ENCODE data around the gene PARK7. TPM values are rescaled to one million over a fixed set of nuclear protein-coding genes. Genes with fewer than 3 reads are reported as not detected.
"Not testable (repeated sequence)": the region's sequence is repeated elsewhere in the genome, so short reads cannot be mapped to it uniquely, and the experiment has no call there.

PARK7 gene
- total and polyA plus RNA-seq, 2 experiments from 2014 or later: 199 to 603 TPM

DNA sequence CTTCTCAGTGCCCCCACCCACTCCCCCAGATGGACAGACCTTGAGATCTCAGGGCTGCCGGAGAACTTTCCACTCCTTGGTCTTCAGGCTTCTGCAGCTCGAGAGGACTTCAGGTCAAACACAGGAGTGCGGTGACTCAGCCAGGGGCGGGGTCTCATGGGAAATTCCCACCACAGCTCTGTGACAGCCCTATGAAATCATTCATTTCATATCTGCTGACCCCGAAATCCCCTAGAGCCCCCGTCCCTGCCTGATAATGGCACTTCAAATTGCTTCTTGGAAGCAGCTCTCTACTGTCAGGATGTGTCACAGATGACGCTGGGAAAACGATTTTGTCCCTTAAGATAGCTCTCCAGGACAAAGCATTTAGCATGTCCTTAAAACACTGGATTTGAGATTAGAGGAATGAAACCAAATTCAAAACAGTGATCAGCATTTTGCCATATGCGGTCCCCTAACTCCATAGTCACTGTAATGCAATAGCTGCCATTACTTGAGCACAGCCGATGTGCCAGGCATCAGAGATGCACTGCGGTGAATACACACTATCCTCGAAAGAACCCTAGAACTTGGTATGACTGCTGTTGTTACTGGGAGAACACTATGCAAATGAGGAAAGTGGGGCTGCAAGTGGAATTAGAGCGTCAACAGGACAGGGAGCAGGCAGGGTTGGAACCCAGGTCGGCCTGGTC lies 20.6 kb upstream of the PARK7 start, which contains the start of gene TNFRSF9:
TSS of gene TNFRSF9 (minus strand) at position 95 of the 692 bp plus-strand sequence. CDS start 845 bp downstream, outside the sequence.
- H3K4me1 ChIP-seq (ENCODE audit: low read depth): no peaks in the 10 kb centered on the region
- TF ChIP-seq, protein P1, sequence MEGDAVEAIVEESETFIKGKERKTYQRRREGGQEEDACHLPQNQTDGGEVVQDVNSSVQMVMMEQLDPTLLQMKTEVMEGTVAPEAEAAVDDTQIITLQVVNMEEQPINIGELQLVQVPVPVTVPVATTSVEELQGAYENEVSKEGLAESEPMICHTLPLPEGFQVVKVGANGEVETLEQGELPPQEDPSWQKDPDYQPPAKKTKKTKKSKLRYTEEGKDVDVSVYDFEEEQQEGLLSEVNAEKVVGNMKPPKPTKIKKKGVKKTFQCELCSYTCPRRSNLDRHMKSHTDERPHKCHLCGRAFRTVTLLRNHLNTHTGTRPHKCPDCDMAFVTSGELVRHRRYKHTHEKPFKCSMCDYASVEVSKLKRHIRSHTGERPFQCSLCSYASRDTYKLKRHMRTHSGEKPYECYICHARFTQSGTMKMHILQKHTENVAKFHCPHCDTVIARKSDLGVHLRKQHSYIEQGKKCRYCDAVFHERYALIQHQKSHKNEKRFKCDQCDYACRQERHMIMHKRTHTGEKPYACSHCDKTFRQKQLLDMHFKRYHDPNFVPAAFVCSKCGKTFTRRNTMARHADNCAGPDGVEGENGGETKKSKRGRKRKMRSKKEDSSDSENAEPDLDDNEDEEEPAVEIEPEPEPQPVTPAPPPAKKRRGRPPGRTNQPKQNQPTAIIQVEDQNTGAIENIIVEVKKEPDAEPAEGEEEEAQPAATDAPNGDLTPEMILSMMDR (IDR thresholded peaks at IDR 0.05; ENCODE audit: low read depth, low read length): no peak
- no peak within 1 kb of the TSS for H3K27ac ChIP-seq
- H3K27me3 ChIP-seq: peaks cover 48% of the 10 kb centered on the region
- no peaks in the 10 kb centered on the region for H3K36me3 ChIP-seq
- no peaks in the 10 kb centered on the region for H3K9me3 ChIP-seq (ENCODE audit: low read depth)
- H3K4me3 ChIP-seq: no peak within 1 kb of the TSS
- peak in 1 of 2 donors; percentile 60 for DNase-seq (ENCODE audit: low read depth in 1 of 2, low spot score in 1 of 2)

DNA sequence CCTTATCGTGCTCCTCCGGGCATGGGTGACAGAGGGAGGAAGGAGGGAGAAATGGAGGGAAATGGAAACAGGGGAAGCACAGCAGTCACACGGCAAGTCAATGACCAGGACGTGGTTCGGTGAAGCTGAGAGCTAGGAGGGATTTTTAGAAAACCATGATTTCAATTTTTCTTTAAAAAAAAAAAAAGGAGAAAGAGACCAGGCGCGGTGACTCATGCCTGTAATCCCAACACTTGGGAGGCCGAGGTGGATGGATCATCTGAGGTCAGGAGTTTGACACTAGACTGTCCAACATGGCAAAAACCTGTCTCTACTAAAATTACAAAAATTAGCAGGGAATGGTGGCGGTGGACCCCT lies 20.1 kb upstream of the PARK7 start:
- peak in 1 of 2 donors; percentile 29 for DNase-seq (ENCODE audit: low read depth in 1 of 2, low spot score in 1 of 2)
- Histone ChIP-seq H3K27me3 (peaks cover 48% of the 10 kb centered on the region), H3K4me1 (ENCODE audit: low read depth) (no peaks in the 10 kb centered on the region), H3K4me3 (no peak overlapping the region), H3K36me3 (no peaks in the 10 kb centered on the region), H3K27ac (no peak overlapping the region), H3K9me3 (ENCODE audit: low read depth) (no peaks in the 10 kb centered on the region)
- TF ChIP-seq, protein P1 (IDR thresholded peaks at IDR 0.05; ENCODE audit: low read depth, low read length): no peak

DNA sequence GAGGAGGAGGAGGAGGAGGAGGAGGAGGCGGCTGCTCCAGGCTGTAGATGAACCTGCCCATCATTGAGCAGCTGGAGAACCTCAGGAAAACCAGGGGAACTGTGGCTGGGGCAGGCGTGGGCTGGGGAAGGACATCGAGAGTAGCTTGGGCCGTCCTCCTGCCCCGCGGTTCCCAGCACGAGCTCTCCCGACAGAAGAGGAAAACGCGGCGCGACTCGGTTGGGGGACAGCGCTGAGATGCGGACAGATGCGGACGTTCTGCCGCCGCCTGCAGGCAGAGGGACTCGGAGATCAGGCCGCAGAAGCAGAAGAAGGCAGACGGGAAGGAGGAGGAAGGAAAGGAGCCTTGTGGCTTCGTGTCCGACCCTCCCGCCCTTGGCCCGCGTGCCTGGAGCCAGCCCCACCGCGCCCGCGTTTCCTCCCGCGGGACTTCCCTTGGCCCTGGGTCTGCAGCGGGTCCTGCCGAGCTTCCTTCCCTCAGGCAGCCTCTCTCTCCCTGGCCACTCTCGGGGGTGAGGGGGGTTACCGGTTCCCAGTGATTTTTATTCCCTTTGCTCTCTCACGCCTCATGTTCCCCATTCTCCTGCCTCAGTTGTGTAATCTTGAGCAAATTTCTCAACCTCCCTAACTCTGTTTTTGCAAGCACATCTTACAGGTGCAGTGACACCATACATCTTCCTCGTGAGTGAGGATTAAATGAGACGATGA lies 19.1 kb upstream of the PARK7 start:
- H3K4me1 ChIP-seq (ENCODE audit: low read depth): no peaks in the 10 kb centered on the region
- H3K4me3 ChIP-seq: no peak overlapping the region
- DNase-seq (ENCODE audit: low read depth in 1 of 2, low spot score in 1 of 2): peak; percentile 71 to 74
- TF ChIP-seq, protein P1 (IDR thresholded peaks at IDR 0.05; ENCODE audit: low read depth, low read length): peak; percentile 33
- peaks cover 48% of the 10 kb centered on the region for H3K27me3 ChIP-seq
- H3K9me3 ChIP-seq (ENCODE audit: low read depth): no peaks in the 10 kb centered on the region
- no peaks in the 10 kb centered on the region for H3K36me3 ChIP-seq
- no peak overlapping the region for H3K27ac ChIP-seq

DNA sequence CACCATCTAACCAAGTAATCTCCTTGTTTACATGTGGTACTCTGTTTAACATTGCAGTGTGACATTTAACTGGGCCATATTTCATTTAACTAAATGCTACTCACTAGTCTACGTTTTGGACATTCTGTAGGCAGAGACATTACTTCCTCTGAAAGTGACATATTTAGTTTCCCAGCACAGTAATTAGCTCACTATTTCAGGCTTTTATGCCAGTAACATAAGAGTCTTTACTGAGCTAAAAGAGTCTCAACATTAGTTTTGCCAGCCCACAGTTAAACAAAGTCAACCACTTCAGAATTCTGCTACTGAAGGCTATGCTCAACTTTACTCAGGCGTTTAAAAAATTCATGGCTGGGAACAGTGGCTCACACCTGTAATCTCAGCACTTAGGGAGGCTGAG lies 18.3 kb upstream of the PARK7 start:
- Histone ChIP-seq H3K27ac (no peak overlapping the region), H3K4me3 (no peak overlapping the region), H3K4me1 (ENCODE audit: low read depth) (no peaks in the 10 kb centered on the region), H3K36me3 (no peaks in the 10 kb centered on the region), H3K27me3 (peaks cover 48% of the 10 kb centered on the region), H3K9me3 (ENCODE audit: low read depth) (no peaks in the 10 kb centered on the region)
- TF ChIP-seq, protein P1 (IDR thresholded peaks at IDR 0.05; ENCODE audit: low read depth, low read length): no peak
- no peak for DNase-seq (ENCODE audit: low read depth in 1 of 2, low spot score in 1 of 2)

DNA sequence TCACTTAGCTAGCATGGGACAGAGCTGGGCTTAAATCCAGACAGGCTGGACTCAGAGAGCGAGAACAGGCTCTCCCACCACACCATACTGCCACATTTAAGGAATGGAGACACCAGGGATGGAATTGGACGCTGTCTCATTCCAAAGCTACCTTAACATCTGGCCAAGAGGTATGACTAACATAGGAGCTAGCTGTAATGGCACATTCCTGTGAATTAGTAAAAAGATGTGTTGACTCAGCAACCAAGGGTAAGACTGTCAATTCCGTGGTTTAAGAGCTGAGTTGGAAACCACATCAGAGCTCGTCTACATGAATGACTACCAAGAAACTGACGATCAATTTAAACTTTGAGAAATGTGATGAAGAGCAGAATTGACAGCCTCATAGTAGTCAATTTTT lies 12.6 kb upstream of the PARK7 start:
- Histone ChIP-seq H3K4me1 (ENCODE audit: low read depth) (no peaks in the 10 kb centered on the region), H3K27me3 (peaks cover 2% of the 10 kb centered on the region), H3K9me3 (ENCODE audit: low read depth) (no peaks in the 10 kb centered on the region), H3K27ac (no peak overlapping the region), H3K36me3 (no peaks in the 10 kb centered on the region), H3K4me3 (no peak overlapping the region)
- TF ChIP-seq, protein P1 (IDR thresholded peaks at IDR 0.05; ENCODE audit: low read depth, low read length): no peak
- peak in 1 of 2 donors; percentile 58 for DNase-seq (ENCODE audit: low read depth in 1 of 2, low spot score in 1 of 2)

DNA sequence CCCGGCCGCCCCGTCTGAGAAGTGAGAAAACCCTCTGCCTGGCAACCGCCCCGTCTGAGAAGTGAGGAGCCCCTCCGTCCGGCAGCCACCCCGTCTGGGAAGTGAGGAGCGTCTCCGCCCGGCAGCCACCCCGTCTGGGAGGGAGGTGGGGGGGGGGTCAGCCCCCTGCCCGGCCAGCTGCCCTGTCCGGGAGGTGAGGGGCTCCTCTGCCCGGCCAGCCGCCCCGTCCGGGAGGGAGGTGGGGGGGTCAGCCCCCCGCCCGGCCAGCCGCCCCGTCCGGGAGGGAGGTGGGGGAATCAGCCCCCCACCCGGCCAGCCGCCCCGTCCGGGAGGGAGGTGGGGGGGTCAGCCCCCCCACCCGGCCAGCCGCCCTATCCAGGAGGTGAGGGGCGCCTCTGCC lies 8.7 kb upstream of the PARK7 start:
- not testable (repeated sequence) for H3K4me1 ChIP-seq (ENCODE audit: low read depth); H3K9me3 ChIP-seq (ENCODE audit: low read depth); H3K27me3 ChIP-seq; H3K27ac ChIP-seq; H3K4me3 ChIP-seq; H3K36me3 ChIP-seq; DNase-seq (ENCODE audit: low read depth in 1 of 2, low spot score in 1 of 2)

Data from cardiac muscle cell (in vitro differentiated cells and primary cell).